GM21576 (cell line): ENCODE measurements around the gene WDR5B.

Experiments used
- ATAC-seq: cut with Tn5 transposase; IDR thresholded peaks from one replicate; pipeline ENCODE4 v1.9.1; 2021; ENCODE audit warnings: mild to moderate bottlenecking, moderate library complexity; ENCODE audit not compliant: unreplicated experiment

Gene WDR5B

DNA sequence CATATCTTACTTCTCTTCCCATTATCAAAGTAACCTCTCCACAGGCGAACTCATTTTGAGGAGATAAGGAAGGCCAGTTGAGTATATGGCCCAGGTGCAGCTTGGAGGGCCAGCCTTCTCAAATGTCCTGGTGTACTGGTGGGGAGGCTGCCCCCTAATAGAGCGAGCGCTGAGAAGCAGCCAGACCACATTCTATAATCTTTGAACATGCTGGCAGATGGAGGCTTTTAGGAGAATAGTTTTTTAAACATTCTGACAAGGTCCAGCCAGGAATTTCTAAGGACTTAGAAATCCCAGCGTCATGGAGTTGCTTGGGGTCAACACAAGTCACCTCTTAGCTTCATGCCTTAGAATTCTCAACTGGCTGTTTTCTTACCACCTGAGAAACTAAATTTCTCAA, 5.8 kb downstream of the WDR5B start:
- ATAC-seq, result no peak

DNA sequence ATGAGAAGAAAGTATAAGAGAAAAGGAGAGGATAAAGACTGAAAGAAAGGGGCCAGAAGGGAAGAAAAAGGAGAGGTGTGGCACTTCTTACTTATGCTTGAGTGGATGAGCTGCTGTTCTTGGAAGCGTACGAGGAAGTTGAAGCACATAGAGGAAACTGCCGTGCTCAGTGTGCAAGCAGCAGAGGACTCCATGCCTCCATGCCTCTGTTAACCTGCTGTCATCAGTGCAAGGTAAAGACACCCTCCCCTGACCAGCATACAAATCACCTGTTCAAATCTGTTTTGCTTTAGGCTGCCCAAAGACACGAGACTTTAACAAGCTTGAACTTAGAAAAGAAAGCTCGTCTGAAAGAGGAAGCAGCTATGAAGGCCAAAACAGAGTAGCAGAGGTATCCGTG, 6.4 kb downstream of the WDR5B start:
- ATAC-seq, result no peak

DNA sequence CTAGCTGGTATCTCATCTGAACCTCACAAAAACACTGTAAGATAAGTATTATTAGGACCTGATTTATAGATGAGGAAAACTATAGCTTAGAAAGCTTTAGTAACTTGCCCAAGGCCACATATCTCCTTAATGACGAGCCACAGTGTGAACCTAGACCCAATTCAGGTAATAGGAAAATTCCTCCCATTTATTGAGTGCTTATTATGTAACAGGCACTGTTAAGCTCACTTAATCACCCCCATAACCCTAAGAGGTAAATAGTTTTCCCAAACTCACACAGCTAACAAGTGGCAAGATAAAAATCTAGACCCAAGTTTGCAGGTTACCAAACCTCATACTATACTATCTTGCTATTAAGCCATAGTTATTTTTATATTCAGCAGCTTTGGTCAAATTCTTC, 7.9 kb downstream of the WDR5B start:
- ATAC-seq, result no peak

DNA sequence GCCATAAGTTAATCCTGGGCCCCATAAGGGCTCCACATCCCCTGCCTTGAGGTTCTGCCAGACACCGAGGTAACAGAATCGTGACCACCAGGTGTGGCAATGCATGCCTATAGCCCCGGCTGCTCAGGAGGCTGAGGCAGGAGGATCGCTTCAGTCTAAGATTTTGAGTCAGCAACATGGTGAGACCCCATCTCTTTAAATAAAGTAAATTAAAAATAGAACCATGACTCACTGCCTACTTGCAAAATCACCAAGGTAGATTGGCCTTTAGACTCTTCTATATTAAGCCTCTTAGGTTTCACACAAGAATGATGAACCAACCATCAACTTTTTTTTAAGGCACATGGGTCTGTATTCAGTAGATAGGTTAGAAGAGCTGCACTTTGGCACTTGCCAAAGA, 9.7 kb downstream of the WDR5B start:
- no peak for ATAC-seq

DNA sequence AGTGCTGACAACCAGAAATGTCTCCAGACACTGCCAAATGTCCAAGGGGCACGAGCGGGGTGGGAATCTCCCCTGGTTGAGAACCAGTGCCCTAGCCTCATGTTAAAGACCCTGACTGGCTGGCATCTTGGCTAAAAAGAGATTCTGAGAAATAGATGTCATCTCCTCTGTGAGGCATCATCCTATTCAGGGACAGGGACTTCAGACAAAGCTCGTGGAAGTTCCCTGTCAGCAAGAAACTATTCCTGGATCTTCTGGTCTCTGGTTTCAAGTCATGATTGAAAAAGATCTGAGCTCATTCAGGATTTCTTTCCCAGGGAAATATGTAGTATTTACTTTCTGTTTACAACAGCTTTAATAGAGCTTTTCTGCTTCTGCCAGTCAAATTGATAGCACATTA, 10.8 kb downstream of the WDR5B start:
- ATAC-seq, result no peak

DNA sequence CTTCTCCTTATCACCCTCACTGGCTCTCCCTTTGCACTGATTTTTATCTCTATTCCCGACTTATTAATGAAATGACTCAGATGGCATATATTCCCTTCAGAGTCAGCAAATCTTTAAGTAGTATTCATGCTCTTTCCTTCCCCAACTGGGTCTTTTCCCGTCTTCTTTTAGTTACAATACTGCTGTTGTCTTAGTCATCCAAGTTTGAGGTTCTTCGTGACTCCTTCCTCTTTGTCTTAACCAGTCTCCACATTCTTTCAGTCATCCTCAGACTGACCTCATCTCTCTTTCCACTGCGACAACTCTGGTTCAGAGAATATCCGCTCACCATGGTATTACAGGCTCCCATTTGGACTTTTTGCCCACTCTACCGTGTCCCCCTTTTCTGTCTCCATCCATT, 12.4 kb downstream of the WDR5B start:
- no peak for ATAC-seq

DNA sequence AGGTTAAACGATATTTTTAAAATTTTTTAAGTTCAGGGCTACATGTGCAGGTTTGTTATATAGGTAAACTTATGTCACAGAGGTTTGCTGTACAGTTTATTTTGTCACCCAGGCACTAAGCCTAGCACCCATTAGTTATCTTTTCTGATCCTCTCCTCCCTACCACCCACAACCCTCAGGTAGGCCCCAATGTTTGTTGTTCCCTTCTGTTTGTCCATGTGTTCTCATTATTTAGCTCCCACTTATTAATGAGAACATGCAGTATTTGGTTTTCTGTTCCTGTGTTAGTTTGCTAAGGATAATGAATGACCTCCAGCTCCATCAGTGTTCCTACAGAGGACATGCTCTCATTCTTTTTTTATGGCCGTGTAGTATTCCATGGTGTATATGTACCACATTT, 16.9 kb downstream of the WDR5B start:
- no peak for ATAC-seq

DNA sequence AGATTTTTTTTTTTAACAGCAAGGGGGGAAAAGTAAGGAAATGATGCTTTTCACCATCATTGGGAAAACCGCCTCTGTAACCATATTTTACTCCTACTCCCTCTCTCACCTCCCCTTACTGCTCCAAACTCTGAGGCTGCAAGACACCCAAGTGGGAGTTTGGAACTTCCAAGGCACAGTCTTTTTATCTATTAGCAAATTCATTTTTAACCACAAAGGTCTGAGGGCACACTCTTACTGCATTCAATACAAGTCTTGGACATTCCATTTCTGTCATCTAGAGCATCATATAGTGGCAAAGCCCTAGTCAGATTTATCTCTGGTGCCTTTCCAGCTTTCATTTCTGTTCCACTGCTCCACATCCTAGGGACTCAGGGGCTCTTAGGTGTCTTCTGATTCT, 18.7 kb downstream of the WDR5B start:
- ATAC-seq, result no peak

DNA sequence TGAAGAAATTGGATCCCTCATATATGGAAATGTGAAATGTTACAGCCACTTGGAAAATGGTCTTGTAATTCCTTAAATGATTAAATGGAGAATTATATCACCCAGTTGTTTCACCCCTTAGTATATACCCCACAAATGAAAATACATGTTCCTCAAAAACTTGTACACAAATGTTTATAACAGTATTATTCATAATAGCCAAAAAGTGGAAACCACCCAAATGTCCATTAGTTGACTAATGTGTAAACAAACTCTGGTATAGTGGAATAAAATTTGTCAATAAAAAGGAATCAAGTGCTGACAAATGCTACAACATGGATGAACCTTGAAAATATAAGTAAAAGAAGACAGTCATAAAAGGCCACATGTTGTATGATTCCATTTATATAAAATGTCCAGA, 19.4 kb downstream of the WDR5B start:
- no peak for ATAC-seq

DNA sequence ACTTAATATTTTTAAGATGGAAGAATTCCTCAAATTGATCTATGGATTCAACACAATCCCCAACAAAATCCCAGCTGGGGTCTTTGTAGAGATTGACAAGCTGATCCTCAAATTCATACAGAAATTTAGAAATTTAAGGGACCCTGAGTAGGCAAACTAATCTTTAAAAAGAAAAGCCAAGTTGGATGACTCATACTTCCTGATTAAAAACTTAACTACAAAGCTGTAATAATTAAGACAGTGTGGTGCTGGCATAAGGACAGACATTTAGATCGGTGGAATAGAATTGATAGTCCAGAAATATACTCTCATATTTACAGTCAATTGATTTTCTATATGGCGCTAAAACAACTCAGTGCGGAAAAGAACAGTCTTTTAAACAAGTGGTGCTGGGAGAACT, 20.3 kb downstream of the WDR5B start:
- ATAC-seq, result no peak

DNA sequence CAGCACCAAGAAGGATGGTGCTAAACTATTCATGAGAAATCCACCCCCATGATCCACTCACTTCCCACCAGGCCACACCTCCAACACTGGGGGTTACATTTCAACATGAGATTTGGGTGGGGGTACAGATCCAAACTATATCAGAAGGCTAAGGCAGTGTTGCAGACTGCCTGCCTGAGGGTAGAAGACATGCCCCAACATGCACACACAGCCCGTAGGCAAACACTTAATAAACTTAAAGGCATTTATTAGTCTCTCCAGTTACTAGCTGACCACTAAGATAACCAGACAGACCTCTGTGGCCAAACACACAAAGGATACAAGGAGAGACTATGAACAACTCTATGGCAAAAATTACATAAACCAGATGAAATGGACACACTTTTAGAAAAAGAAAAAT, 21.7 kb downstream of the WDR5B start:
- ATAC-seq, result no peak

DNA sequence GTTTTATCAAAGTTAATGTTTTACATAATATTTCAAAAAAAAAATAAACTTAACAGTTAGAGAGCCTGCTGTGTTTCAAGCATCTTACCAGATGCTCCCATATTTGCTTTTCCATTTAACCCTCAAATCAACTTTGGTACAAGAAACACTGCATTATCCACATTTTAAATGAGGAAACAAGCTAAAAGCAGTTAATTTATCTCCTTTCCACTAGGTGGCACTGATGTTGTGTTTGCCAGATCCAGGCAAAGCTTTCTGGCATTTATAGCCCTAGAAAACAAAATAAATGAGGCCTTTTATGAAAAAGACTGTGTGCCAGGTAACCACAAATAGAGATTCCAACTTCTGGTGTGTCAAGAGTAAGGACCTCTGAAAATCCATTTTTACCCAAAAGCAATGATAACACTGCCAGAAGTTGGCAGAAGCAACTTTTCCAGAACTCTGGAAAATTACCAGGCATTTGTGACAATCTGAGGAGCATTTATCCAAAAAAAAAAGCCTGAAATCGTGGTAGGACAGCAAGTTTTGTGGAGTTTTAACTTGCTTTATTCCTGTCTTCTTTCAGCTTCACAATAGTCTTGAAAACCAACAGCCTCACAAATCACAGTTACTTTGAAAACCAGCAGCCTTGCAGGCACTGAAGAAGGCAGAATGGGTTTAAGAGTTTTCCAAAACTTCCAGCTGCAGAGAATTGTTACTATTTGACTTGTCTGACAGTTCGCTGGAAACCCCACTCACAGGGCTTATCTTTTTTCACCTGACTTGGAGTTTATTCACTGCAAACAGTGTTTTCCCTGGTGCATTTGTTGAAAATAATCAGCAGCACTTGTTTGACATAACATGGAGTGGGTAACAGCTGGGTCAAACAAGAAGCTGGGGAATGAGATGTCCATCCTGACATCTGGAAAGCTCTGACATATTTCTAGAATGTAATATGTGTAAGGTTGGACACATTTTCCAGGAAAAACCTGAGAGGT, 22.7 kb downstream of the WDR5B start:
- no peak for ATAC-seq

DNA sequence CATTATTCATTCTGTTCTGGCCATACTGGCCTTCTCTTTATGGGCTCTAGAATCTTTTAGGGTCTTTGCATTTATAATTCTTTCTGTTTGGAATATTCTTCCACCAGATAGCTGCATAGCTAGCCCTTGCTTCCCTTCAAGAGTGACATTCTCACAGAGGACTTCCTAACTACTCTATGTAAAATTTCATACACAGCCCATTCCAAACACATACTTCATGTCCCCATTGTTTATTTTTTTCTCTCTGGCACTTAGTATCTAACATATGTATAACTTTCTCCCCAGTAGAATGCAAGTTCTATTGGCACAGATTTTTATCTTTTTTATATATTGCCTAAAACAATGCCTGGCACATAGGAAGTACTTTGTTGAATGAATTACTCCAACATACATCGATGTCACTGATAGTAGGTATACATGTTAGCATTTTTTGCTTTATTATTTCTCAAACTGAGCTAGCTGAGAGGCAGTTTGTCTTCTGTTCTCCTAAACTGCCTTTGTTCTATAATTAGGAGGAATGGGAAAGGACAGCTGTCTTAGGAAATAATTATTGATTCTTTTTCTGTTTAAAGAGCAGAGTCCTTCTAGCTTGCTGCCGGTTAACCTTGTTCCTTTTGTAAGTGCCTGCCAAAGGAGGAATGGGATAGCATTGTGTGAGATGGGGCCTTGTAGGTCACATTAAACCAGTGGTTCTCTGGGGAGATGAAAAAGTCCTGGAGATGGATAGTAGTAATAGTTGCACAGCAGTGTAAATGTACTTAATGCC, 24.0 kb downstream of the WDR5B start:
- no peak for ATAC-seq

DNA sequence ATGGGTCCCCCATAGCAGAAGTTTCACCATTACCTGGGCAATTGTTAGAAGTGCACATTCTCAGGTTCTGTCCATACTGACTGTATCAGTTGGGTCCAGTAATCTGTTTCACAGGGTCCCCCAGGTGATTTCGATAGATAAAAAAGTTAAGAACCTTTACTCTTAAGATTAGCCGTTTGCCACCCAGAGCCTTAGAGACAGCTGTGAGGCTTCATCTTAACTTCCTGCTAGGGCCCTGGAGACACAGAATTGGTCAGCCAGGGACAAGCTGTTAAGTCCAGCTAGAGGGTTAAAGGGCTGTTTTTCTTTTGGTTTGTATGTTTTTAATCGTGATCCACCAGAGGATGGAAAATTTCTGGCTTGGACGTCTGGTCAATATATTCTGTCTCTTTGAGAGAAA, 25.2 kb downstream of the WDR5B start:
- ATAC-seq, result no peak

DNA sequence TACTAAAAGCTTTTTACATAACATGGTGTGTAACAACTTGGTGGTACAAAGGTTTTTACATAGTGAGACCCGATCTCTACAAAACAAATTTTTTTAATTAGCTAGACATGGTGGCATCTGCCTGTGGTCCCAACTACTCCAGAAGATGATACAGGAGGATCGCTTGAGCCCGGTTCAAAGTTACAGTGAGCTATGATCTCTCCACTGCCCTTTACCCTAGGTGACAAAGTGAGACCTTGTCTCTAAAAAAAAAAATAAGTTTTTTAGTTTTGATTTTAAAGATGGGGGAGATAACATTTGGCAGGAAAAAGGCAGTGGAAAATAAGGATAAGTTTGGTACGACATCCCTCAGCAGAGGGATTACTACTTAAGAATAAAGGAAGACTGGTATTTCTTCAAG, 26.0 kb downstream of the WDR5B start:
- ATAC-seq, result no peak

DNA sequence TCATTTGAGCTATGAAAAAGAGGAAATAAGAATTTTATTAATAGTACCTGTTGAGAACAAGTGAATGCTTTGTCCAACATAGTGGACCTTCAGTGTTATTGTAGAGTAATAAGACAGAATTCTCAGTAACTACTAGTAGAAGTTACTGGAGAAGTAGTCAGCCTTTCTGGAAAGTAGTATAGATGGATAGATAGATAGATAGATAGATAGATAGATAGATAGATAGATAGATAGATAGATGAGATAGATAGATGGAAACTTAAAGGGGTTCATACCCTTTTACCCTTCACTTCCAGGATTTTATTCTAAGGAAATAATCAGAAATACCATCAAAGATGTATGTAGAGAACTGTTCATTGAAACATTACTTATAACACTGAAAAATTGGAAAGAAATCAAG, 26.7 kb downstream of the WDR5B start:
- no peak for ATAC-seq

DNA sequence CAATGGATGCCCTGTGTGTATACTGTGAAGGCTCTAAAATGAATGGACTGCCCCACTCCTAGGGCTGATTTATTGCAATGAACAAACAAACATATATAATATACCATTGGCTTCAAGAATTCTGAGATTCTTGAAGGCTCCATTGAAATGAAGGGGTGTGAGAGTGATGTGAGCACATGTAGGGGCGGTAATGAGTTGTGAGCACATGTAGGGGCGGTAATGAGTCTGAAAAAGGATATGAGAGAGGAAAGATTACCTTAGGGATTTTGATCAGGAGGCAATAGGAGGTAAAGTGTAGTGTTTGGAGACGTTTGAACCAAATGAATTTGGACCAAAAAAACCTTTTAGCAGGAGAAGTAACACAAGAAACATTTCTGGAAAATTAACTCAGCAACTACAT, 28.2 kb downstream of the WDR5B start:
- ATAC-seq, result no peak

DNA sequence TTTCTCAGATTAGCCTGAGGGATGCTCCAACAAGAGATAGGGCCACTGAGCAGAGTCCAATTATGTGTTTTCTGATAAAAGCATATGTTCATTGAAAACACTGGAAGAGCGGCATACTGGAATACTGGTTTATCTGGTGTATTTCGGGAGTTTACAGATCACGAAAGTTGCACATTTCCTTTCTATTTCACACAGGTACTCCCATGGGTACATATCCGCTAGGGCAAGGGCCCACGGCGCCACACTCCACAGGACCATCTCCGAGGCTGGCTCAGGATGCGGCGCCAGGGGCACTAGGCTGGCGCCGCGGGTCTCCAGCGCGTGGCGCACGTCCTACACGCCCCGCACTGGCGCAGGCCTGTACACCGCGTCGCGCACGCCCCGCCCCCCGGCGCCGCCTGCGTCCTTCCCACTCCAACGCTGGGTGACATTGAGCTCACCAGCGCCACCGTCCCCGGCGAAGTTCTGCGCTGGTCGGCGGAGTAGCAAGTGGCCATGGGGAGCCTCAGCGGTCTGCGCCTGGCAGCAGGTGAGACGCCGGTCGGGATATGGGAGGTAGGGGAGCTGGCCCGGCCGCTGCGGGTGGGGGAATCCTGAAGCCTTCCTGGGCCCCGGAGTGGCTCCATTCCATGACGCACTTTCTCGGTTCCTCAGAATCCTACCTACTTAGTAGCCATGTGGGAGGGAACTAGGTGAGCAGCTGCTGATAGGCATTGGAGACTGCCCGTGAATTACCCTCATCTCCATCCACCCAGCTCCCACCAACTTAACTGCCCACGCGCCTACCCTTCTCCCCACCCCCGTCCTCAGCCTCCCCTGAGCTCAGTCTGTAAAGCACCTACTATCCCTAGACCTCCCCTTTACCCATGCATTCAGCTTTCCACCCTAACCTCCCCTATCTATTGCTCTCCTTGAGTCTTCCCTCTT, 31.8 kb downstream of the WDR5B start, which contains the start of gene FAM162A:
Gene FAM162A (plus strand): TSS at position 412 of the 927 bp plus-strand sequence. CDS start 84 bp downstream, at position 496.
- ATAC-seq, result peak; percentile 90

DNA sequence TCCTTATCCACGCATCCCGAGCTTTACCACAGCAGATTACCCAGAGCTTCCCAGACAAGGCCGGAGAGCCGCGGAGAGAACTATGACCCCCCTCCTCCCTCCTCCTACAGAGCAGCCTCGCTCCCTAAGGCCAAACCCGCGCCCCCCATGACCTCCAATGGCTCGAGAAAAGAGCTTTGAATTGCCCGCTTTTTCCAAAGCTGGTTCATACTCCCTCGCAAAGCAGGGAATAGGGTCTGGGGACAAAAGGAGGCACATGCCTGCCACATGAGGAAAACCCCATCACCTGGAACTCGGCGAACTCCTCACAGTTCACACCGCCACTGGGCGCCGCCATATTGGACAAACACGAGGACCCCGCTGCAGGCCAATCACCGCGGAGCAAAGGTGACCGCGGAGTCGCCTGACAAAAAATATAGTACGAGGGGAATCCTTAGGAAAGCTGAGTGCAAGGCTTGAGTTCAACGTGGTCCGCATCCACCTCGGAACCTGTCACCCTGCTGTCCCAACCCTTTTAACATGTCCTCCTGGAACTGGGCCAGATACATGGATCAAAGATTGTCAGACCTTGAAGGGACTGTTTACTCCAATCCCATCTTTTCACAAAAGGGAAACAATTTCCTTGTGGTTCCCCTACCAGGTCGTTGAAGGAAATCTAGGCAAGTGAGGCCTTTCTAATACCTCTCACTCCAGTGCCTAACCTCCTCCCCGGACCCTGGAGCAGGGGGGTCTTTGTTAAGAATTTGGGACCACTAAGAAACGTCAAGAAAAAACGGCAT, 32.8 kb downstream of the WDR5B start, which contains the start of gene MIX23:
Gene MIX23 (minus strand): TSS at position 344 of the 779 bp plus-strand sequence. CDS start 7 bp downstream, at position 337.
- ATAC-seq, result peak; percentile 40

DNA sequence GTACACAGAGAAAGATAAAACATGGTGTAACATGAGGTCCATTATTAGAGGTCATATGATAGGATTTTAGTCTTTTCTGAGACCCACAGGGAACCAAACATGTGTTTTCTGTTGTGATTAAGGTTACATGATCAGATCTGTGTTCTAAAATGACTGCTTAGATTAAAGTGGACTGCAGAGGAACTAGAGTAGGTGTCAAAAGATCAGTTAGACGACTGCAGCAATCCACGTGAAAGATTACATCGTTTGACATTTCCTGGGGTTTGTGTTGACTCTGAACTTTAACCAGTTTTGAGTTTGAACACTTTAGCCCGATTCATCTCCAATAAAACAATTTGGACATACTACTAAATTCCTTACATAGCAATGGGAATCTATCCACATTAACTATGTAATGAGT, 37.9 kb downstream of the WDR5B start:
- ATAC-seq, result no peak
